SU-DHL-6 (cell line): Measurements from ENCODE around the gene HSPH1.

Source experiments
- H2AFZ ChIP-seq: fragments of 200-600 bp; sonication (generic); 2 replicates; pipeline ENCODE4 v1.6.1; 2014; ENCODE audit warnings: low read depth, mild to moderate bottlenecking, moderate library complexity, mixed read lengths, antibody characterized with exemption, low read length; ENCODE audit not compliant: severe bottlenecking
- H3F3A ChIP-seq: fragments of 200-600 bp; shearing (Covaris generic); 2 replicates; pipeline ENCODE4 v1.6.0; 2016; ENCODE audit warnings: antibody characterized with exemption, mild to moderate bottlenecking; ENCODE audit not compliant: insufficient read depth
- H3K27ac ChIP-seq: fragments of 200-600 bp; sonication (generic); 2 replicates; pipeline ENCODE4 v1.5.1; 2016; ENCODE audit warnings: low read depth, mild to moderate bottlenecking, low read length, moderate library complexity, mixed read lengths
- H3K27me3 ChIP-seq: fragments of 200-600 bp; sonication (generic), shearing (Covaris generic); 2 replicates; pipeline ENCODE4 v1.6.0; 2014; ENCODE audit warnings: mild to moderate bottlenecking, low read length
- H3K36me3 ChIP-seq: fragments of 200-600 bp; sonication (generic); 2 replicates; pipeline ENCODE4 v1.6.1; 2014; ENCODE audit warnings: mild to moderate bottlenecking, low read length, mixed read lengths
- H3K4me2 ChIP-seq: fragments of 300-600, 200-600 bp; shearing (Covaris generic), sonication (generic); 2 replicates; pipeline ENCODE4 v1.6.0; 2014; ENCODE audit warnings: low read length, low read depth, mild to moderate bottlenecking; ENCODE audit not compliant: poor library complexity, severe bottlenecking
- H3K4me3 ChIP-seq: fragments of 200-600 bp; sonication (generic); 2 replicates; pipeline ENCODE4 v1.5.1; 2014; ENCODE audit warnings: antibody characterized with exemption, low read length, mild to moderate bottlenecking, mixed read lengths; ENCODE audit not compliant: insufficient read depth, poor library complexity, severe bottlenecking
- H3K79me2 ChIP-seq: fragments of 200-600 bp; sonication (generic); 2 replicates; pipeline ENCODE4 v1.6.1; 2014; ENCODE audit warnings: mild to moderate bottlenecking, low read length, moderate library complexity; ENCODE audit not compliant: insufficient read depth
- H3K9ac ChIP-seq: fragments of 200-600 bp; sonication (generic); 2 replicates; pipeline ENCODE4 v1.7.0; 2014; ENCODE audit warnings: mild to moderate bottlenecking, low read length
- H3K9me2 ChIP-seq: fragments of 200-600 bp; sonication (generic); replicated peaks from 2 replicates; pipeline ENCODE4 v1.6.1; 2014; ENCODE audit warnings: low read length; ENCODE audit not compliant: insufficient read depth
- H3K9me3 ChIP-seq: fragments of 200-600 bp; sonication (generic); 2 replicates; pipeline ENCODE4 v1.6.1; 2014; ENCODE audit warnings: low read length, mixed read lengths; ENCODE audit not compliant: insufficient read depth
- H4K20me1 ChIP-seq: fragments of 200-600 bp; sonication (generic); 2 replicates; pipeline ENCODE4 v1.6.1; 2014; ENCODE audit warnings: low read depth, mild to moderate bottlenecking, antibody characterized with exemption, low read length, moderate library complexity, mixed read lengths
- CTCF ChIP-seq: fragments of 200-600 bp; sonication (generic); IDR thresholded peaks from one replicate; pipeline ENCODE4 v1.5.1; 2017; ENCODE audit warnings: antibody characterized with exemption, mild to moderate bottlenecking, low read length, moderate library complexity; ENCODE audit not compliant: insufficient read depth, poor library complexity, severe bottlenecking
- EZH2phosphoT487 ChIP-seq: fragments of 200-600 bp; sonication (generic), shearing (Covaris generic); conservative IDR thresholded peaks from 2 replicates; pipeline ENCODE4 v1.6.1; 2018; ENCODE audit warnings: mild to moderate bottlenecking, antibody characterized with exemption, low read length, moderate library complexity, mixed read lengths

The HSPH1 gene

GRCh38 chr13:31090096-31090495 is 71.6 kb downstream of the HSPH1 start:
- H3K9me3 ChIP-seq, result no peaks in the 10 kb centered on the region
- H3K79me2 ChIP-seq, result no peaks in the 10 kb centered on the region
- H3K27ac ChIP-seq, result no peak overlapping the region
- H3K36me3 ChIP-seq, result no peaks in the 10 kb centered on the region
- no peak overlapping the region for H2AFZ ChIP-seq
- no peaks in the 10 kb centered on the region for H3K9me2 ChIP-seq
- no peak overlapping the region for H3K9ac ChIP-seq
- H3K4me2 ChIP-seq, result no peak overlapping the region
- no peaks in the 10 kb centered on the region for H3K27me3 ChIP-seq
- no peak overlapping the region for H3K4me3 ChIP-seq
- H4K20me1 ChIP-seq, result no peaks in the 10 kb centered on the region
- TF ChIP-seq EZH2phosphoT487, result no peak
- no peak for TF ChIP-seq CTCF
- H3F3A ChIP-seq, result no peaks in the 10 kb centered on the region

GRCh38 chr13:31089649-31090048 is 72.1 kb downstream of the HSPH1 start:
- no peaks in the 10 kb centered on the region for H3K36me3 ChIP-seq
- H3K79me2 ChIP-seq, result no peaks in the 10 kb centered on the region
- H3K9me3 ChIP-seq, result no peaks in the 10 kb centered on the region
- no peaks in the 10 kb centered on the region for H3K9me2 ChIP-seq
- no peaks in the 10 kb centered on the region for H3K27me3 ChIP-seq
- no peak overlapping the region for H3K9ac ChIP-seq
- no peaks in the 10 kb centered on the region for H4K20me1 ChIP-seq
- H3K4me3 ChIP-seq, result no peak overlapping the region
- no peak for TF ChIP-seq EZH2phosphoT487
- TF ChIP-seq CTCF, result no peak
- no peak overlapping the region for H3K4me2 ChIP-seq
- H2AFZ ChIP-seq, result no peak overlapping the region
- H3F3A ChIP-seq, result no peaks in the 10 kb centered on the region
- no peak overlapping the region for H3K27ac ChIP-seq

GRCh38 chr13:31088826-31089420 is 72.8 kb downstream of the HSPH1 start:
- Histone ChIP-seq H3K79me2 (no peaks in the 10 kb centered on the region), H3K4me2 (no peak overlapping the region), H2AFZ (no peak overlapping the region), H3K9me2 (no peaks in the 10 kb centered on the region), H3K4me3 (no peak overlapping the region), H3K27me3 (no peaks in the 10 kb centered on the region), H3K27ac (no peak overlapping the region), H4K20me1 (no peaks in the 10 kb centered on the region), H3F3A (no peaks in the 10 kb centered on the region), H3K36me3 (no peaks in the 10 kb centered on the region), H3K9ac (no peak overlapping the region), H3K9me3 (no peaks in the 10 kb centered on the region)
- TF ChIP-seq EZH2phosphoT487, result no peak
- TF ChIP-seq CTCF, result no peak
